Gastroesophageal sphincter (tissue), 4 donors: ENCODE results near the gene ZC3H18. TPM values are rescaled to one million over a fixed set of nuclear protein-coding genes. Genes with fewer than 3 reads are reported as not detected.

Experiments used
- ATAC-seq: fragments of 150-250 bp; one replicate; pipeline ENCODE4 v1.9.1; 2016; ENCODE audit warnings: mild to moderate bottlenecking, moderate library complexity
- H3K27ac ChIP-seq, 4 donors: fragments of 200-600 bp; sonication (generic) in 3 of 4; 1 replicate in 3 of 4; 2 replicates in 1 of 4; pipeline ENCODE4 v1.5.1; 2016 to 2019
- H3K27me3 ChIP-seq: fragments of 200-600 bp; sonication (generic); one replicate; pipeline ENCODE4 v1.5.1; 2019
- H3K36me3 ChIP-seq, 2 donors: fragments of 200-600 bp; sonication (generic); one replicate each; pipeline ENCODE4 v1.5.1; 2019; ENCODE audit warnings: control low read depth in 1 of 2
- H3K4me1 ChIP-seq, 3 donors: fragments of 200-600 bp; sonication (generic); 1 replicate in 2 of 3; 2 replicates in 1 of 3; pipeline ENCODE4 v1.5.1; 2016 to 2019; ENCODE audit warnings: control low read depth in 2 of 3
- H3K4me3 ChIP-seq, 2 donors: fragments of 200-600 bp; sonication (generic); one replicate each; pipeline ENCODE4 v1.5.1; 2019; ENCODE audit warnings: mild to moderate bottlenecking in 1 of 2, moderate library complexity in 1 of 2
- H3K9me3 ChIP-seq, 3 donors: fragments of 200-600 bp; sonication (generic); one replicate each; pipeline ENCODE4 v1.5.1; 2017 to 2019; ENCODE audit warnings: control low read depth in 2 of 3
- CTCF ChIP-seq, 4 experiments: fragments of 200-600 bp in 2 of 4; fragments of 450-650 bp in 2 of 4; sonication (generic) in 1 of 4; IDR thresholded peaks; one replicate each; pipeline ENCODE4 v1.5.1; 2017 to 2019; ENCODE audit warnings: antibody characterized with exemption in 4 of 4, mild to moderate bottlenecking in 2 of 4, moderate library complexity in 2 of 4
- EP300 ChIP-seq: sonication (generic); formaldehyde crosslinking; IDR thresholded peaks from one replicate; pipeline ENCODE4 v1.6.1; 2017; ENCODE audit warnings: antibody characterized with exemption, mild to moderate bottlenecking
- POLR2A ChIP-seq, 2 donors: fragments of 450-650 bp; IDR thresholded peaks; one replicate each; pipeline ENCODE4 v1.6.1; 2017; ENCODE audit warnings: antibody characterized with exemption in 2 of 2, mild to moderate bottlenecking in 2 of 2, moderate library complexity in 1 of 2
- POLR2AphosphoS5 ChIP-seq: sonication (generic); formaldehyde crosslinking; IDR thresholded peaks from one replicate; pipeline ENCODE4 v1.6.1; 2017; ENCODE audit warnings: antibody characterized with exemption
- WGBS, 2 donors: methylation state at CpG; one replicate each; pipeline ENCODE4 v1.1.5; 2018; ENCODE audit warnings: low coverage in 1 of 2; 5-methylcytosine and 5-hydroxymethylcytosine counted together
- total RNA-seq, 4 donors: library from RNA; depleted of rRNA; stranded (reverse); fragments of >200 nt; gene quantifications; one replicate each; pipeline ENCODE4 v1.1.0, GENCODE V29; 2016

The ZC3H18 gene
- total RNA-seq, 4 donors from 2014 or later: 15.8 to 40.6 (median 23.3) TPM

DNA sequence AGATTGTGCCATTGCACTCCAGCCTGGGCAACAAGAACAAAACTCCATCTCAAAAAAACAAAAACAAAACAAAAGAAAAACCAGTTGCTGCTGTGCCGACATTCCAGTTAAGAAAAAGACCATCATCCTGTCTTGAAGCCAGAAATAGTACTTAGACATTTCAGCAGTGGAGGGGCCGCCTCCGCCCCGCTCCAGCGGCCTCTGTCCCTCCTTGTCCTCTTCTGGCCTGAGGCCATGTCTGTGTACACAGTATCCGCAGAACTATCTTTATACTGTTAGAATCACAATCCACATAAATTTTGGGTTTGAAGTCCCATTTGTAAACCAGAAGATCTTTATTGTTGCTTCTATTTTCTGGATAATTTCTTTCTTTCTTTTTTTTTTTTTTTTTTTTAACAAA, 24.9 kb downstream of the ZC3H18 start:
- peaks cover 0 to 59% of the 10 kb centered on the region in 2 donors for H3K36me3 ChIP-seq
- no peak overlapping the region for H3K27ac ChIP-seq
- WGBS, 2 donors: 70 to 80% methylated on average over 3 to 6 of the region's 6 CpGs
- no peaks in the 10 kb centered on the region for H3K9me3 ChIP-seq
- TF ChIP-seq POLR2AphosphoS5: no peak
- TF ChIP-seq CTCF (IDR thresholded peaks at IDR 0.05): no peak
- TF ChIP-seq EP300: no peak
- TF ChIP-seq POLR2A (IDR thresholded peaks at IDR 0.05): no peak
- ATAC-seq: no peak
- peaks cover 0 to 16% (median 0%) of the 10 kb centered on the region in 3 donors for H3K4me1 ChIP-seq
- no peaks in the 10 kb centered on the region for H3K27me3 ChIP-seq
- no peak overlapping the region for H3K4me3 ChIP-seq

DNA sequence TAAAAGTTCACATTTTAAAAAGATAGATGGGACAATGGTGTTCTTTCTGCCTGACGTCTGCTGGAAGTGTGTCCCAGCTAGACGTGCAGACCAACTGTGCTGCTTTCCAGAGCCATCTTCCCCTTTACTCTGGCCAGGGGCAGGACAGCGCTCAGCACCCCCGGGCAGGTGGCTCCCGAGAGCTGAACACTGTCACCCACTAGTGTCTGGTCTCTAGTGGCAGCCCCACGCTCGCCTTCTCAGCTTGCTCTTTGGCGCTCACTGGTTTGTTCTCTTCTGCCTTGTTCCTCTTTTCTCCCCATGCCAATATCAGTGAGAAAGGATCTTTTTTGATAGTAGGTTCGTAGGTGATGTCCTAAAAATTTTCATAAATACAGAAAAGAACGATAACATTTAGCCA, 25.7 kb downstream of the ZC3H18 start:
- H3K4me1 ChIP-seq: peaks cover 0 to 22% (median 0%) of the 10 kb centered on the region in 3 donors
- peaks cover 0 to 59% of the 10 kb centered on the region in 2 donors for H3K36me3 ChIP-seq
- H3K4me3 ChIP-seq: no peak overlapping the region
- H3K27ac ChIP-seq: no peak overlapping the region
- ATAC-seq: no peak
- TF ChIP-seq EP300: no peak
- TF ChIP-seq CTCF (IDR thresholded peaks at IDR 0.05): no peak
- TF ChIP-seq POLR2AphosphoS5: no peak
- no peak for TF ChIP-seq POLR2A (IDR thresholded peaks at IDR 0.05)
- H3K9me3 ChIP-seq: no peaks in the 10 kb centered on the region
- no peaks in the 10 kb centered on the region for H3K27me3 ChIP-seq
- 87 to 88% methylated on average over 4 to 9 of the region's 10 CpGs for WGBS, 2 donors

DNA sequence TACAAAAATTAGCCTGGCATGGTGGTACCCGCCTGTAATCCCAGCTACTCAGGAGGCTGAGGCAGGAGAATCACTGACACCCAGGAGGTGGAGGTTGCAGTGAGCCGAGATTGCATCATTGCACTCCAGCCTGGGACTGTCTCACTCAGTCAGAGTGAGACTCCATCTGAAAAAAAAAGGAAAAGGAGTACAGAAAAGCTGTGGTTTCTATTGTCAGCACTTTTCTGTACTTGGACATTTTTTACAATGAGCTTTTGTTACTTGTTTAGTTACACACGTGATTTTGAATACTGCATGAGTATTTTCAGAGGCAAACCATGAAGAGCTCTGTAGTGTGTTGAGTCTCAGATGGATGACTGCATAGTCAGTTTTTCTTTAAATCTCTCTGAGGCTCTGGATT, 26.3 kb downstream of the ZC3H18 start:
- Histone ChIP-seq H3K4me1 (peaks cover 0 to 22% (median 0%) of the 10 kb centered on the region in 3 donors), H3K27ac (no peak overlapping the region), H3K4me3 (no peak overlapping the region), H3K9me3 (no peaks in the 10 kb centered on the region), H3K27me3 (no peaks in the 10 kb centered on the region), H3K36me3 (peaks cover 0 to 59% of the 10 kb centered on the region in 2 donors)
- no peak for TF ChIP-seq POLR2AphosphoS5
- TF ChIP-seq POLR2A (IDR thresholded peaks at IDR 0.05): no peak
- no peak for TF ChIP-seq EP300
- no peak for TF ChIP-seq CTCF (IDR thresholded peaks at IDR 0.05)
- ATAC-seq: peak; percentile 19
- WGBS, 2 donors: 86 to 87% methylated on average over 3 of the region's 3 CpGs

DNA sequence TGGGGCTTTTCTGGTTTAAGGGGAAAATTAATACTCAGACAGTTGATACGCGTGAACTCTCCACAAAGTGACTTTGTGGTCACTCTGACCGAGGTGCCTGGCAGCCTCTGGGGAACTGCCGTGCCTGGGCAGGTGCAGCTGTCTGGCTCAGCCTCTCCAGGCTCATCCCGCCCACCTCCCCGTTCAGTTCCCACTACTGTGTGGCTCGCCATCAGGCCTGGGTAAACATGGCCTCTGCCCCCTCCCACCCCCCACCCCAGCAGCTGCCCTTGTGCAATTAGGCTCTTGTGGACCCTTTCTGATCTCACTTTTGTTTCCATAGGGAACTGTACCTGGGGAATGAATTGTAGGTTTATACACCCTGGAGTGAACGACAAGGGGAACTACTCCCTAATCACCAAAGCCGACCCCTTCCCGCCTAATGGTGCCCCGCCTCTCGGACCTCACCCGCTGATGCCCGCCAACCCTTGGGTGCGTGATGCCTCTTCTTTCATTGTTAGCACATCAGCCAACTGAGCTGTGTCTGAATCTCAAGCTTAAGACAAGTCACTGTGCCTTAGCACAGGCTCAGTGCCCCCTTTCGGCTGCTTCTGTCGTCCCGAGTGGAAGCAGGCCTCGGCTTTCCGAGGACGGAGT, 27.8 kb downstream of the ZC3H18 start:
- H3K27ac ChIP-seq: peak overlapping the region in 3 of 4 donors; percentile 14 to 55 (median 53)
- no peaks in the 10 kb centered on the region for H3K27me3 ChIP-seq
- WGBS, 2 donors: 80% methylated on average over 7 to 12 of the region's 21 CpGs
- TF ChIP-seq EP300 (no peak), CTCF (IDR thresholded peaks at IDR 0.05) (no peak), POLR2AphosphoS5 (no peak), POLR2A (IDR thresholded peaks at IDR 0.05) (no peak)
- H3K4me1 ChIP-seq: peaks cover 0 to 22% (median 0%) of the 10 kb centered on the region in 3 donors
- peaks cover 0 to 64% of the 10 kb centered on the region in 2 donors for H3K36me3 ChIP-seq
- H3K4me3 ChIP-seq: no peak overlapping the region
- no peak for ATAC-seq
- no peaks in the 10 kb centered on the region for H3K9me3 ChIP-seq
